Right lobe of liver (tissue), 4 donors: ENCODE results near the gene CTDSPL.

Source experiments
- CTCF ChIP-seq, 4 donors: fragments of 200-600 bp in 3 of 4; fragments of 450-650 bp in 1 of 4; IDR thresholded peaks; one replicate each; pipeline versions ENCODE4 v1.5.1 to v1.8.0; 2016 to 2022; ENCODE audit warnings: antibody characterized with exemption in 4 of 4, mild to moderate bottlenecking in 2 of 4
- POLR2A ChIP-seq: fragments of 450-650 bp; IDR thresholded peaks from one replicate; pipeline ENCODE4 v1.6.1; 2017; ENCODE audit warnings: antibody characterized with exemption, mild to moderate bottlenecking
- donor health status: DM: no; HTN: no; CAD: no.
- donor health status: DM: no; HTN: no; CAD: no.
- donor health status: DM: no; HTN: yes; CAD: no.

GRCh38 chr3:37945156-37945806 is 83.6 kb downstream of the CTDSPL start:
- TF ChIP-seq CTCF (IDR thresholded peaks at IDR 0.05) (no peak), POLR2A (no peak)
